CD4-positive, alpha-beta T cell treated with Interferon alpha-2 for 1 hour (primary cell): ENCODE results near the gene METTL21C.

Experiments
- DNase-seq, 2 donors: peaks; one replicate each; pipeline ENCODE4 v3.0.0-alpha.2; 2020 to 2022

The METTL21C gene

DNA sequence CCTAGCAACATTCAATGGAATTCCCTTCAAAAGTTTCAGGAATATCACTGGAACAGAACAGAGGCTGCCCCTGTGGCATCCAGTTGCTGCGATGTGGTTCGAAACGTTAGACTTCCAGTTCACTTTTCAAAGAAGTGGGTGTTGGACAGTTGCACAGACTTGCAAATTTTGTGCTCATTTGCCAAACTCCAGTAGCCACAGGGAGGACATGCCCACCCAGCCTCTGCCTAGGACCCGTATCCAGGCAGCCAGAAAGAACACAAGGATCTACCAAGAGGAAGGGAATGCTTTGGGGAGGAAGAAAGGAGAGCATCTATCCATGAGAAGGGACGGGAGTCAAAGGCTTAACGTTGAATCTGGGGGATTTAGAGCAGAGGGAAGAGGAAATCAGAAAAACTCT lies at the start of gene METTL21C:
Gene METTL21C (minus strand): TSS at position 108 of the 400 bp plus-strand sequence. CDS start 546 bp downstream, outside the sequence.
- DNase-seq = no peak

DNA sequence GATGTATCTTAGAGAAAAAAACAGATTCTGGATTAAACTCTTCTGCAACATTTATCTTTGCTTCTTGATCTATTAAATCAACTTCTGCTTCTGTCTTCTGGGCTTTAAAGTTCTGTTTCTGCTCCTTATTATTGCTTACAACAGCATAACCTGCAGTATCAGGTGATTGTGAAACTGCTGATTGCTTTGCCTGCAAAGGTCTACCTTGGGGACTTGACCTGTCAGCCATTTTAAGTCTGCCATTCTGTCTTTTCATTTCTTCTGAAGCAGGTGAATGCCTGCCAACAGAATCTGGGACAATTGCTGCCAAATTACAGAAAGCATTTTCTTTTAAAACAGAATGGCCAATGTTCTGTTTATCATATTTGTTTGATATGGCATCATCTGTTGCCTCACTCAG lies 47.7 kb upstream of the METTL21C start:
- no peak for DNase-seq

DNA sequence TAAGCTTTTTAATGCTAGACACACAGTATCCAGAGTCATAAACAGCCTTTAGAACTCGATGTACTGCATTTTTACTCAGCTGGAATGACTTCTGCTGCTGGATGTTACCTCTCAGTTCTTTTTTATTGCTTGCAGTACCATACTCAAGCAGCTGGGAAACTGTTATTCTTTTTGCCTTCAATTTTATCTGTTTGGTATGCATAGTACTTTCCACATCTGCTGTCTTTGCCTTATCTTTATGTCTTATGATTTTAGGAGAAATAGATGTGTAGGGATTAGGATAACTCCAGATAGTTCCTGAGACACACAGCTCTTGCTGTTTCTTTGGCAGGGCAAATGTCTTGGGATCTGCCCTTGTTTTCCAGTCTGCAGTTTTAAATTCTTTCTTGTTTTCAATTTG lies 47.3 kb upstream of the METTL21C start:
- DNase-seq = no peak

DNA sequence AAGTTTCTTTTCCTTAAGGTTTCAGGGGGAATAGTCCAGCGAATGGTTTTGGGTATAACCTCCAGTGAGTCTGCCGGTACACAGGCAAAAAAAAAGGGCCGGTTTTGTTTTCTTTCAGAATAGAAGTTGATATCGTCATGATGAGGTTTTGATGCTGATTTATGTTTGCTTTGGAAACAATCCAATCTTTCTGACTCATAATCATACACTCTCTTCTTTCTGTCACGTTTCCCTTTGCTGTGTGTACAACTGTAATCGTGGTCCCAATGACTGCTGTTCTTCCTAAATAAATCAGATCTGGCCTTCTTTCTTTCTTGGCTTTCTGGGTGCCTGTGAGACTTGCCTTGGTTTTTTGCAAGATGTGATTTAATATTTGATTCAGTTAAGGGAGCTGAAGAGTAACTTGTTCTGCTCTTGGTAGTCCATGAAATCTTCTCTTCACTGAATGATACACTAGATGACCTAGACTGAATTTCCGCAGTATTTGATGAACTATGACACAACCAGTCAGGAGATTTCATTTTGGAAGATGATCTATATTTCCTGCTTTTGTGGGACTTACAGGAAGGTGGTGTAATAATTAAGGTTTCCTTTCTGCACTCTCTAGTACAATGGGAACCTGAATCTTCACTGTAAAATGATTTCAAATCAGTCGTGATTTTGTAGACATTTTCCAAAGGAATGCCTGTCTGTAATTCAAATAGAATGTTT lies 34.9 kb upstream of the METTL21C start:
- DNase-seq = no peak

DNA sequence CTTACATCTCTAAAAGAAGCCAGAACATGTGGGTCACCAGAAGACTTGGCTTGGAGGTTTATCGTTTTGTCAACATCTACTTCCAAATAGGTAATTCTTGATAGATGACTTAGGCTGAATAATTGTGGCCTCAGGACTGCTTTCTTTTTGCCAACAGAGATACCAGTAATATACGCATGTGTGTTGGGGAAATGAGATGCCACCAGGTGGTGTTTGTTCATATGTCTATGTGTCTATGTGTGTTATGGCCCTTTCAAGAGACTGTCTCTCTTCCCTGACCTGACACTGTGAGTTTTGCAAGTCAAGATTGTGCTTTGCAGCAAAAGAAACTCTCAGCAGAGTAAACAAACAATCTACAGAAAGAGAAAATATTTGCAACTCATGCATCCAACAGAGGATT lies 31.6 kb upstream of the METTL21C start:
- DNase-seq = peak in 1 of 2 donors; percentile 15

DNA sequence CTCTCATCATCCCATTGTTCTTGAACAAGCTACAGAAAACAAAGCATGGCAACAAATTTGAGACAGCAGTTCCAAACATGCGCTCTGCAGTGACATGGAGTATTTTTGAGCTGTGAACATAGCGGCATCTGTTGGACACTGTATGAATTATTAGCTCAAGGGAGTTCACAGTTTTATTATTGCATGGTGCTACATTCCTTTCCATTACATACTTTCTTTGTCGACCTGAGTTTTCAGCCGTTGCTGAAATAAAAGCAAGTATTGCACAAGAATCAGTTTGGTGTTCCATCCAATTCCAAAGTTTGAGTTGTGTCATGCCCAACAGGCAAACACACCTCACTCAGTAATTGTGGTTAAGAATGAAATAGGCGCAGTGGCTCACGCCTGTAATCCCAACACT lies 30.1 kb upstream of the METTL21C start:
- DNase-seq = peak in 1 of 2 donors; percentile 27

DNA sequence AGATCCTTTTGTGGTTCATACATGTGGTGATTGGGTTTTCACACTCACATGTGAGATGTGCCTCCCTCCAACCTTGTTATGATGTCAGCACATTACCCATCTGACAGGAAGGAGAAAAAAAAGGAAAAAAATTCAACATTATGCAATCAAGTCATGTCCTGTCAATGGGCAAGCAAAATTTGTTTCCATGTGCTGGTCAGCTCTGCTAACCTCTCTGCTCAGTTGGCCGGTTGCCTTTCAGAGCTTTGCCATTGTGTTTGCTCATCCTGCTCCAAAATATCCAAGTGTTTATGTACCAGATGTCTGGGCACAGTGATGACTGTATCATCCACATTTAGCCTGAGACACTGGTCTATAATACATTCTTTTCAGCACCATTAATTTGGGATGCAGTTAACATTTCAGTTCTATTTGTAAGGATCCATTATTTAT lies 27.0 kb upstream of the METTL21C start:
- DNase-seq = peak in 1 of 2 donors; percentile 31

DNA sequence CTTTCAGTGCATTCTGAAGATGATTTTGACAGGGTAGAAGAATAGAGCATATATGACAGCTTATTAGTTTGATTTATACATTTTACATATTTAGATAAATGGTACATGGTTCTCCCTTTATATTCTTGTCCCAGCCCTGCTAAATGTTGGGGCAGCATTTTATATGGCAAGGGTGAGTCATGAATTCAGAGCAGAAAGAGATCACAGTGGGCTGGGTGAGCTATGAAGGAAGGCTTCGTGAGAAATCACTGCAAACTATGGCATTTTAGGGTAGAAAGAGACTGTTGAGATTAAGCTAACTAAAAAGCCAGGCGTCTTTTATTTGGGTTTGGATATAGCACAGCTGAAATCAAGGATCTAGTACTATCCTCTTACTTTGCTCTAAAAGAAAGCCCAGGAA lies 23.9 kb upstream of the METTL21C start:
- DNase-seq = no peak

DNA sequence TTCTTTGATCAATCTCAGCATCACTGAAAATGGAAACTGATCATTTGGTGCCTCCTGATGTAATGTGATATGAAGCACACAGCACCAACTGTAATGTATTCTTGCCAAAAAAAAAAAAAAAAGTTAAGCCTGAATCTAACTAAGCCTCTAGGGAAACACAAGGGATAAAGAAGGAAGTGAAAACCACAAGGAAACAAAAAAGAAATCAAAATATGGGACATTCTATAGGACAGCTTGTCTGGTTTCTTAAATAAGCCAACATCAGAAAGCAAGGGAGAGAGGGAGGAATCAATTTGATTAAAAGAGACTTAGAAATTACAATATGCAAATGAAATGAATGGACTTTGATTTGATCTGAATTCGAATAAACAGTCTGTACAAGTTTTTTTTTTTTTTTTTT lies 20.6 kb upstream of the METTL21C start:
- no peak for DNase-seq

DNA sequence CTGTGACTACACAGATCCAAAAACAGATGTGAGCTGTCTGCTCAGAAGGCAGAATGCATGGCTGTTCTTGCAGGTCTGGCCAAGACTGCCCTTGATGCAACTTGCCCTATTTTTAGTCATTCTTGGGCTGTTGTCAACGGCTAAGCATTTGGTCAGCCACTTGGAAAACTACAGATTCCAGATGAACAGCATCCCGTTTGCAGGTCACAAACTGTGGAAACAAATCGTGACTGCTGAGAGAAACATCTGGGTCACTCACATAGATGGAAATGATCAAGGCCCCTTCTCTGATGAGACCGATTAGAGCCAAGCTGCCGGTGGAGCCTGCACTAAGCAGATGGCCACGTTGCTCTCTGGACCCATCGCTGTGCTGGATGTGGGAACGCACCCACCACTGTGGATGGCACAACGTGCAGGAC lies 15.4 kb upstream of the METTL21C start:
- no peak for DNase-seq

DNA sequence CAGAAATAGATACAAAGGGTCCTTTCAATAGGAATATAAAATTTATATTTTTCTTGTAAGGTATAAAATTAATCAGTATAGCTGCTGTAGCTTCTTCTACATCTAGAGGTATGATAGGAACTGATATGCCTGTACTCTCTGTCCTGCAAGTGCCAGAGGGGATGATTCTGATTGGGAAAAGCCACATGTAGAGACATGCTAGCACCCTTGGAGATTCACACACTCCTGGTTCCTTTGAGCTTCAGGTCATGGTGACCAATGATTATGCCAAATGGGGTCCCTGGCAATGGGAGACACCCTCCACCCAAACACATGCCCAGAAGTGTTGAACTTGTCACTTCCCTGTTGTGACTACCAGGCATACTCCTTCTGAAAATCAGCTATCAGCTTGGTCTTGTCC lies 14.7 kb upstream of the METTL21C start:
- no peak for DNase-seq

DNA sequence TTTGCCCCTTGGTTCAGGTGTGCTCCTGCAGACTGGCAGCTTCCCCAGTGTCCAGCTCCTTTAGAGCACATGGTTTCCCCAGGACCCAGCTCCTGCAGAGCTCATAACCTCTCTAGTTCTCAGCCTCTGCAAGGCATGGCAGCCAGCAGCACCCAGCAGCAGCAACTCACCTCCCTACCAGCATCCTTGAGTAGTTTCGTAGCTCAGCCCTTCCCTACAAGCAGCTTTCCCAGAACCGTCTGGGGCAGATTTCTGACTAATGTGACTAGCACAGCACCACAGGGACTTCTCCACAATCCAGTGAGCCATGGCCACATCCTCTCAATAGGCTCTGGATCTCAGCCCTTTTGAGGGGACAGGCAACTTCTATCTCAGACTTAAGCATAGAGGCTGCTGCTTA lies 14.1 kb upstream of the METTL21C start:
- DNase-seq = no peak

DNA sequence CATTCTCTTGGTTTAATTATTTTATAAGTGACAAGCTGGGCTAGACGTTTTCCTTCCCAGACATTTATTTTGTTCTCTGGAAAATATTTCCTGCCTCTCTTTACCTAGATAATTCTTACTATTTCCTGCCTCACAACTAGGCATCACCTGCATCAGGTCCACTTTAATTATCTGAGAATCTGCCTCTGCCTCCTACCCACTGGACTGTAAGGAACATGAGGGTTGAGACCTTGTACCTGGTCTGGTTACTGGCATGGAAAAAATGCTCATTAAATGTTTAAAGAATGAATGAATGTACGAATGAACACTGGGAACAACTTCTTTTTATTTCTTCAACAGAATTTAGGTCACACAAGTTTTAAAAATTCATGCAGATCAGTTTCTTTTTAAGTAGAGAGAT lies 13.4 kb upstream of the METTL21C start:
- no peak for DNase-seq

DNA sequence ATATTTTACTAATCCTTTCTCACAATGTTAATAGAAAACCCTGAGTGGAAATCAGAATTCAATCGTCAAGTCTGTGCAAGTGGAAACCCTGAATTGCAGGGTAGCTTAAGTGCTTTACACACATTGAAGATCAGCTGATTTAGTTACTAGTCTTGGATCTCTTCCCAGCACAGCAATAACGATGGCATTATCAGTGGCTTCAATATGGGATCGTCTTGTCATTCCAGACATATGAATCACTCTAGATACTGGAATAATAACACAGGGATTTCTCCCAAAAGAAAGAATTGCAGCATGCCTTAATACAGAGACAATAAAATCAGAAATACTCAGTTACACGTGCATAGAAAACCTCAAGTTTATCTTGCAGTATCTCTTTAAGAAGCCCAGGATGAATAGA lies 12.6 kb upstream of the METTL21C start:
- DNase-seq = no peak

DNA sequence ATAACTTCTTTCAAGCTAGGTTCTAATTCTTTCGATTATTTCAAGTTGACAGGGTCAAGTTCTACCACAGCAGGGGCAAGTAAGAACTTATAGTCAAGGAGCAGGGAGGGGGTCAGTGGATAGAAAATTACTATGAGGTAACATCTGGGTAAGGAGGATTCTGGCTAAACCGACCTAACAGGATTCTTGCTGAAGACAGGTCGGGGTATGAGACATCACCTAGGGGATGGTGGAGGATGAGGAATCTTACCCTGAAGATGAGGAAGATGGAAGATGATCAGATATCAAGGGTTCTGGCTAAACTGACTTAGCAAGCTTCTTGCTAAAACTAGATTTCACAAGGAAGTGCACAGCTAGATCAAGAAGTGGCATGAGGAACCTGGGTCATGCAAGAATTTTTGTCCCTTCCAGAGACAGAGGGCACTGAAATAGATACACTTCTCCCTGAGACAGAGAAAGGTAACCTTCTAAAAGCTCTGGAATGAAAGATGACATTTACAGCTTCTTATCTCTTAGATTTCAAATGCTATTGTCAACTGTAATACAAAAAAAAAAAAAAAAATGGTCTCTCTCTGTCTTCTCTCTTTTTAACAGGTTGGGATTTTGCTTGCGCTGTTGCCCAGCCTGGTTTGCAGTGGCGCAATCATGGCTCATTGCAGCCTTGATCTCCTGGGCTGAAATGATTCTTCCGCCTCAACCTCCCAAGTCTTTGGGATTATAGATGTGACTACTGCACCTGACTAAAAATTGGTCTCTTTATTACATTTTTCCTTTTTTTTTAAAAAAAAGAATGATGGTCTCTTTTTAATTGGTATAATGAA lies 9.6 kb upstream of the METTL21C start:
- no peak for DNase-seq

DNA sequence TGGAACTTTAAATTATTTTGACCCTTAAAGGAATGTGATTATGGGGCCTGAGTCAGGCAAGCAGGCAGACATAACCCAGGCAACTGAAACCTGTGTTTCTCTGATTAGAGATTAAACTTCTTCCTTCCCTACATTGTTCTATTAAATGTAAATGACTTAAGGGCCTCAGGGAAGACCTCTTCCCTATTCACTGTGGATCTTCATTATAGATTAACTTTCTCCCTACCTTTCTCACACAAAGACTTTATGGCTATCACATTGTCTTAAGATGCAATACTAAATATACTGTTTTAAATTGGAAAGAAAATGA lies 8.8 kb upstream of the METTL21C start:
- DNase-seq = no peak

DNA sequence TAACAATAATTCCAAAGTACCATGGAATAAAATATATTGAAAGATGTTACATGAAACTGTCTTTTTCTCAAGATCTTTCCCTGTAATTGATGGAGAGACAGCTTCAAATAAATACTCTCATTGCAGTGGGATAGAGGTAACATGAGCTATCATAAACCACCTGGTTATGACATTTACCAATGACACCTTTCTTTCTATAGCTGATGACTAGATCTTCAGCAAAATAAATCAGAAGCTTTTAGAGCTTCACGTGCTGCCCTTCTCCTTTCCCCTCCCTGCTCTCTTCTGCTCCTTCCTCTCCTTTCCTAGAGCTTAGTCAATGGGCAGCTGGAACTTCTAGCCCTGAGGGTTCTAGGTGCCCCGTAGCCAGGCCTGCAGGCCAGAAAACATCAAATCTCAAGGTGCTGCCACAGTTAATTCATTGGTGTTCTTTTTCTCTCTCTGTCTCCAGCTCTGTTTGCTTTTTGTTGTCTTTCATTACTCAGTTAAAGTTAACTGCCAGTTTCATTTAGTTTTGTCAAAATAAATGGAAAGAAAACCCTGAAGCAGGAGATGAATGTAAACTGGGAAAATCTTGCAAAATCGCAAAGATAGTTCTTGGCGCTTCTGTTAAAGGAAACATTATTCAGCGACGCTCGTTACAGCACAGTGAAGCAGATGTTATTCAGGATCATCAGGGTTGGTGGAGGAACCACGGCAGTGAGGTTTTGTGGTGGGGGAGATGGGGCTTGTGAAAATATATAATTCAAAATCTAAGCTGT lies 8.3 kb upstream of the METTL21C start:
- no peak for DNase-seq

DNA sequence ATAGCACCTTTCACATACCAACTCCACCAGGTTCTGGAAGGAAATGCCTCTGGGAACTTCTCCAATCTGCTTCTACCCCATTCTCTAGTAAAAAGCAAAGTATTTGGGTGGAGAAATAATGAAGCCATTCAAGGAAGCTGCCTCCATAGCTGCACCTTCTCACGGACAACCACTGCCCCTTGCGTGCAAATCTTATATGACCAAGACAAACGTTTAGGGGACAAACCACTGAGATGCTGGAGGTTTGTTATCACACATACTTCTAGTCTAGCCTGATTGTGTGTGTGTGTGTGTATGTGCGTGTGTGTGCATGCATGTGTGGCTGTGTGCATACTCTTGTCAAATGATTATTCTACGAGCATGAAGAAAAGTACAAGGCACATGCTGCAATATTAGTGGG lies 6.5 kb upstream of the METTL21C start:
- DNase-seq = no peak

DNA sequence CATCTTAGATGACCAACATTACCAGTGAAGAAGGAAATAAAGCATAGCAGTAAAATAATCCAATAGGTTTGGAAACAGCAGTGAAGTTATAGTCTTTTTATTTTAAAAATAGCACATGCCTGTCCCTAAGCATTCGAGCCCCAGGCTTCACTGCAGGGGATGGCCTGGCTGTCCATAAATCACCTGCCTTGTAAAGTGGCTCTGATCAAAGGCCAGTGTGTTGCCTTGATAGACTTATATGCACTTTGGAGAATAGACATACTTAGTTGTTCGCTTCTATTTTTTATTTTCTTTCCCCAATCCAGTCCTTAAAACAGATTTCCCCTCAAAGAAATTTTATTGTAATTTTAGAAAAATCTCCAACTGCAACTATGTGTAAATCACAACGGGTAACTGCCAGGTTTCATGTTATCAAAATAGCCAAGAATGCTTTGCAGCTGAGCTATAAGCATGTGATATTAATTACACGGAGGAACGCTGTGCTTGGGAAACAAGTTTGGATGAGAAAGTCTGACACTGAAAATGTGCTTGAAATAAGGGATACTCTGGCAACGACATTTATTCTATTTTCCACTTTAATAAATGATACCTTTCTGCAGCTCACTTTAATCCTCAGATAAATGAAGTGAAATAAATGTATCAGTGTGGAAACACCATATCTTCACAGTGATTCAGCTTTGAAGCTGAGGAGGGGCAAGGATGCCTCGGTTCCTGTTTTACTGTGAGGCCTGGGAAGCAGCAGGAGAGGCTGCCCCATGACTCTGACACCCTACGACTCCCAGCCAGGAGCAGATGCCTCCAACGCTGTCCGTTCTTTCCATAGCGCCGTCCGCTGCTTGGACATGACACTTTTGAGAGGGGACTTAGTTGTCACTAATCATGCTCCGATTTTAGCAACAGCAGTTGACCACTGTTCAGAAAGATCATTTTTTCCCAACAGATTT lies 5.5 kb upstream of the METTL21C start:
- DNase-seq = no peak

DNA sequence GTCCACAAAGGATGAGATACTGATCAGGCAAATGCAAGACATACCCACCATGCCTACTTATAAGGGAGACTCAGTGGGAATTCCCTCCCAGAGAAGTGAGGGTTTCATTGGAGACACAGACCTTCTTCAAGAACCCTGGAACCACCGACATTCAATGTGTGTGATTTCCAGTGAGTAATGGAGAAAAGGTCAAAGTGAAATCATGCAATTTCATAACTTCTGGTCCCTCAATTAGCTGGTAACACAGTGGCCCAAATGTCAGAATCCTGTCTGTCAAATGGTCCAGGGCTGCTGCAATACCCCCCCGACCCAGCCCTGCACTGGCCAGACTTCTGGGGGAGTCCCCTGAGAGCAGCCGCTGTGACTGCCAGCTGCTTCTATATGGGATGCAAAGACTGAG lies 4.7 kb upstream of the METTL21C start:
- no peak for DNase-seq

DNA sequence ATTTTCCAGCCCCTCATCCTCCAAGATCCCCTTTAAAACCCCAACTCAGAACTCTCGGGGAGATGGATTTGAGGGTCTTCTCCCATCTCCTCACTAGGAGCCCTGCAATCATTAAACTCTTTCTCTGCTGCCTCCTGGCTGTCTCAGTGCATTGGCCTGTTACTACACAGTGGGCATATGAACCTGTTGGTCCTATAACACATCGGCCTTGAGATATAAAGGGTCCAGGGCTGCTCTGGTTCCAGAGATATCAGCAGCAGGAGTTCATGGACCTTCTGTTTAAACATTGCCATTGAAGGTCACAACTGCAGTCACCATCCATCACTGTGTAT lies 3.8 kb upstream of the METTL21C start:
- DNase-seq = no peak

DNA sequence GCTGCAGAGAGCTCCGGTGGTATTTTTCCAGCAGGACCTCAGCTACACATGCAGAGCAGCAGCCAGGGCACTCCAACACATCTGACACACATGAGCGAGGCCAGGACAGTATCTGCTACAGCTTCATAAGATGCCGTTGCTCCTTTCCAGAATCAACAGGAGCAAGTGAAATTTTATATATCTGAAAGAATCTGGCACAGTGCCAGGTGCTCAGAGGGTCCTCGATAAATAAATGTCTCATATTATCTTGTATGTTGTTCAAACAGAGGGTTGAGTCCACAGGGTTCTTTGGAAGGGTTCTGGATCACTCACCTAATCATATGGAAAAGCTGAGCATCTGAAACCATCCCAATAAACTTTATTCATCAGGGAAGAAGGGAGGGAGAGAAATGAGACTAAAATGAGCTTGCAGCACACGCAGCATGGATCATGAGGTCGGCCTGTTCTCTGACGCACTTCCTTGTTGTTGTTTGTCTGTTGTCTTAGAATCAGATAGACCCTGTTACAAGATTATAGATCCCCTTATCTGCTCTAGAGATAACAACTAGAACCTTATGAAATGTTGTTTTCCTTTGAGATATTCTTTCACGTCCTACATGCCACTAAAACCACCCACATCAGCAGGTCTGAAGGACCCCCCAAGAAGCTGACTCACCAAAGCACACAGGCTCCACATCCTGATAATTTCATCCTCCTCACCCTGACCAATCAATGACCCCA lies 3.2 kb upstream of the METTL21C start:
- no peak for DNase-seq
